CD4-positive, alpha-beta T cell treated with Interleukin-15 for 4 hours (primary cell): ENCODE data around the gene PARD6B.
"Not testable (repeated sequence)": the region's sequence is repeated elsewhere in the genome, so short reads cannot be mapped to it uniquely, and the experiment has no call there.

Experiments used
- DNase-seq: peaks from one replicate; pipeline ENCODE4 v3.0.0-alpha.2; 2020; ENCODE audit warnings: low spot score

Gene PARD6B, protein sequence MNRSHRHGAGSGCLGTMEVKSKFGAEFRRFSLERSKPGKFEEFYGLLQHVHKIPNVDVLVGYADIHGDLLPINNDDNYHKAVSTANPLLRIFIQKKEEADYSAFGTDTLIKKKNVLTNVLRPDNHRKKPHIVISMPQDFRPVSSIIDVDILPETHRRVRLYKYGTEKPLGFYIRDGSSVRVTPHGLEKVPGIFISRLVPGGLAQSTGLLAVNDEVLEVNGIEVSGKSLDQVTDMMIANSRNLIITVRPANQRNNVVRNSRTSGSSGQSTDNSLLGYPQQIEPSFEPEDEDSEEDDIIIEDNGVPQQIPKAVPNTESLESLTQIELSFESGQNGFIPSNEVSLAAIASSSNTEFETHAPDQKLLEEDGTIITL

DNA sequence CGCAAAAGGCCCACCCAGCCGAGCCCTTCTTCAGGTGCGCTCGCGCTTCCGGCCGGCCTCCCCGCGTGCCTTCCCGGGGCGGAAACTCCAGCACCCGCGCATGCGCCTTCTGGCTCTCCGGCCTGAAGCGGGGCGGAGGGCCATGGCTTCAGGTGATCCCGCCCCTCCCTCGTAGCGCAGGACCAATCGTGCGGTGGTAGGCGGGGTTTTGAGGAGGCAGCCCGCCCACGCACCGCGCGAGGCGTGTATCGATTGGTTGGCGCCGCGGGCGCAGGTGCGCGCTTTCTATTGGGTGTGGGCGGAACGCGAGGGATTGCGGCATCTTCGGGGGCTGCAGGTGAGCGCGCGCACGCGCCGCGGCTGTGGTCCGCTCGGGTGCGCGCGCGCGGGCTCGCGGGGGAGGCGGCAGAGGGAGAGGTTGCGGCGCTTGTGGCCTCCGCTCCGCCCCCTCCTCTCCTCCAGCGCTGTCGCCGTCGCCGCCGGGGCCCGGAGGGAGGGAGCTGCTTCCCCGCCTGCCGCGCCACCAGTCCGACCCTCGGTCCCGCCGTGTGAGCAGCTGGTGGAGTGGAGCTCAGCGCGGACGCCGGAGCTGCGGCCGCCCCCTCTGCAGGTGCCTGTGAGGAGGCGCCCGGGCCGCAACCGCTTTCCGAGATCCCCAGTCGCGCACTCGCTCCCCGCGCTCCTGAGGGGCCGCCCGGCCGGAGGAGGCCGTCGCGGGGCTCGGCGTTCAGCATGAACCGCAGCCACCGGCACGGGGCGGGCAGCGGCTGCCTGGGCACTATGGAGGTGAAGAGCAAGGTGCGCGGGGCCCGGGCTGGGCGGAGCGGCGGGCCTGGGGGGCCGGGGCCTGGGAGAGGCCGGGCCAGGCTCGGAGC is at the start of gene PARD6B:
Gene PARD6B (plus strand): TSS at position 526 of the 875 bp plus-strand sequence. CDS start 207 bp downstream, at position 733.
- peak; percentile 99 for DNase-seq

DNA sequence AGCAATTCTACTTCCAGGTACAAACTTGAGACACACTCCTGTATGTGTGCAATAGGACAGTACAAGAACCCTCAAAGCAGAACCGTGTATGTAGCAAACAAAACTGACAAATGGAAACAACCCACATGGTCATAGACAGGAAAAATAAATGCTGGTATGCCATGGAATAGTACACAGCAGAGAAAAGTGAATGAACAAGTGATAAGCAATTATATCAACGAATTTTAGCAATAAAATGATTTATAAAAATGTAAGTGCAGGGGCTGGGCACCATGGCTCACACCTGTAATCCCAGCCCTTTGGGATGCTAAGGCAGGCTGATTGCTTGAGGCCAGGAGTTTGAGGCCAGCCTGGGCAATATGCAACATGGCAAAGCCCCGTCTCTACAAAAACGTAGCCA is 49.3 kb upstream of the PARD6B start:
- DNase-seq, result no peak

DNA sequence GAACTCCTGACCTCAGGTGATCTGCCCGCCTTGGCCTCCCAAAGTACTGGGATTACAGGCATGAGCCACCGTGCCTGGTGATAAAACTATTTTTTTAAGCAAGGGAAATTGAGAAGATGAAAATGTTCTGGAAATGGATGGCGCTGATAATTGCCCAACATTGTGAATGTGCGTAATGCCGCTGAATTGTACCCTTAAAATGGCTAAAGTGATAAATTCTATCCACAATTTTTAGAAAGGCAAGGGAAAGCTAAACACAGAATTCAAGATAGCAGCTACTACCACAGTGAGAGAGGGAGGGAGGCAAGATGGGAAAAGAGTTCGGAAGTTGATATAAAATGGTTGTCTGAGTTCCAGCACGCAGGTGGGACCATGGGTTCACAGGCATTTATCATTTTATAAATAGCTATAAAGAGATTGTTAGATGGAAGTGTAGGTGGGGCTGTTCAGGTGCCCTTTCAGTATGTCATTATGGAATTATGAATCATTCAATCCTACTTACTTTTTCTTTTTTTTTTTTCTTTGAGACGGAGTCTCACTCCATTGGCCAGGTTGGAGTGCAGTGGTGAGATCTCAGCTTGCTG is 48.3 kb upstream of the PARD6B start:
- DNase-seq, result no peak

DNA sequence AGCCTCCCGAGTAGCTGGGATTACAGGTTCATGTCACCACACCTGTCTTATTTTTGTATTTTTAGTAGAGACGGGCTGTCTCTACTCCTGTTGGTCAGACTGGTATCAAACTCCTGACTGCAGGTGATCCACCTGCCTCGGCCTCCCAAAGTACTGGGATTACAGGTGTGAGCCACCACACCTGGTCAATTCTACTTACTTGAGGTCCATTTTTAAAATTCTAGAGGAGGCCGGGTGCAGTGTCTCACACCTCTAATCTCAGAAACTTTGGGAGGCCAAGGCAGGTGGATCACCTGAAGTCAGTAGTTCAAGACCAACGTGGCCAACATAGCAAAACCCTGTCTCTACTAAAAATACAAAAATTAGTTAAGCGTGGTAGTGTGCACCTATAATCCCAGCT is 47.8 kb upstream of the PARD6B start:
- DNase-seq, result no peak

DNA sequence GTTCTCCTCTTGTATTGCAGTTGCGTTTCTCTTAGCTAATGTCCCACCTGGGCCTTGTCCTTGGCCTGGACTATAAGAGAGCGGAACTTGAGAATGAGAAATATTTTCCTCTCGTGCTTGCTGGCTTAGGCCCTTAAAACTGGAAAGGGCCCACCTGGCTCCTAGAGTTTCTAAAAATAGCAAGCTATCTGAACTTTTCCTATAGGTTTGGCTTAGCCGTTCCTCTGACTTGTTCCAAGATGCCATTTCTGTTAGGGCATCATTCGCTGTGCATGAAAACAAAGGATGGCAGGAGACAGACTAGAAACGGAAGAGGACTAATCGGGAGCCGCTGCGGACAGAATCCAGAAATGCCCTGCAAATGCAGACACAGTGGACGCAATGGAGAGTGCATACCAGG is 44.6 kb upstream of the PARD6B start:
- no peak for DNase-seq

DNA sequence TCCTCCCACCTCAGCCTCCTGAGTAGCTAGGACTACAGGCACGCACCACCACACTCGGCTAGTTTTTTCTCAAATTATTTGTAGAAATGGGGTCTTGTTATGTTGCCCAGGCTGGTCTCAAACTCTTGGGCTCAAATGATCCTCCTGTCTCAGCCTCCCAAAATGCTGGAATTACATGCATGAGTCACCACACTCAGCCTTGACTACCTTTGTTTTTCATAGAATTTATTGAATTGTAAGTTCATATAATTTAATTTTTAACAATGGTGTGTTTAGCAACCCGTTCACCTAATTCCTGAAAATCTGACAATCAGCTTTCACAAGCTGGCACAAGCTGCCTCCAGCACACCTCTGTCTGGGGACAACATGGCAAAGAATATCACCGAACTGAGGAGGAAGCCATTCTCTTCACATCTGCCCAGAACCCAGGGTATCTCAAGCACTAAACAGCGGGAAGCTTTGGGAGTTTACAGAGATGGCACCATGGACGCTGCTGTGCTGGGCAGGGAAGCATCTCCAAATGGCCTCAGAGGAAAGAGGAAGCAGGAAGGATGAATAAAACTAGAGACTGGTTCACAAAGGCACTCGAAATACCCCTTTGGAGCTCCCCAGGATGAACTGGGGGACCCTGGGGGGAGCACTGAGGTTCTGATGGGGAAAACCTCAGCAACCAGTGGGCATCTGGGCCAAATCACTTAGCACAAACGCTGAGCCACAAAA is 43.0 kb upstream of the PARD6B start:
- no peak for DNase-seq

DNA sequence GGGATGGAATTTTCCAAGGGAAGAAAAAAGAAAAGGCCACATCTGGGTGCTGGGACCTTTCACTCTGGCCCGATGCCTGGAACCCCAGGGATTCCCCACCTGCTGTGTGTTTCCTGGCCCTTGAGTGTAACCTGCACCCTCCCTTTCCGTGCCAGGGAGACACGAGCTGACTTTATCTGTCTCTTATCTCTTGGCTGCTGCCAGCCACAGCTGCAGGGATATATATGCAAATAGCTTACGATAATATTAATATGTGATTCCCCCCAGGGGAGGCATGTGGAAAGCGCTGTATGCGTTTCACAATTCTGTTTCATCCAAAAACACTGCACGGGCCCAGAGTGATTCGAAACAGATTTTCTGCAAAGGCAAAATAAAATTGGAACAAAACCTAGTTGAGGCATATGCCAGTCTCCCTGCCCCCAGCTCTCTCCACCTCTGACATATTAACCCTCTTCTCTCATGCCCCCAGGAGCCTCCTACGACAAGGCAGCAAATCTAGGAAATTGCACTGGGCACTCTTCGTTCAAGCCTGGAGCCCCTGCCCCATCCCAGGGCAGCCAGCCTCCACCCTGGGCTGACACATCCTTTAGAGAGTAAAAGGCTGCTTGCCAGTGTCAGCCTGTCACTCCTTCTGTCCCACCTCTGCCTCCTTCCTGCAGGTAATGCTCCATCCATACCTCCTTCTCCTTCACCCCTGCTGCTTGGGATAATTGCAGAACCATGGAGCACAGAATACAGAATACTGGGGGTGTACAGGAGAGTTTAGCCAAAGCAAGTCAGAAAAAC is 41.3 kb upstream of the PARD6B start:
- DNase-seq, result no peak

DNA sequence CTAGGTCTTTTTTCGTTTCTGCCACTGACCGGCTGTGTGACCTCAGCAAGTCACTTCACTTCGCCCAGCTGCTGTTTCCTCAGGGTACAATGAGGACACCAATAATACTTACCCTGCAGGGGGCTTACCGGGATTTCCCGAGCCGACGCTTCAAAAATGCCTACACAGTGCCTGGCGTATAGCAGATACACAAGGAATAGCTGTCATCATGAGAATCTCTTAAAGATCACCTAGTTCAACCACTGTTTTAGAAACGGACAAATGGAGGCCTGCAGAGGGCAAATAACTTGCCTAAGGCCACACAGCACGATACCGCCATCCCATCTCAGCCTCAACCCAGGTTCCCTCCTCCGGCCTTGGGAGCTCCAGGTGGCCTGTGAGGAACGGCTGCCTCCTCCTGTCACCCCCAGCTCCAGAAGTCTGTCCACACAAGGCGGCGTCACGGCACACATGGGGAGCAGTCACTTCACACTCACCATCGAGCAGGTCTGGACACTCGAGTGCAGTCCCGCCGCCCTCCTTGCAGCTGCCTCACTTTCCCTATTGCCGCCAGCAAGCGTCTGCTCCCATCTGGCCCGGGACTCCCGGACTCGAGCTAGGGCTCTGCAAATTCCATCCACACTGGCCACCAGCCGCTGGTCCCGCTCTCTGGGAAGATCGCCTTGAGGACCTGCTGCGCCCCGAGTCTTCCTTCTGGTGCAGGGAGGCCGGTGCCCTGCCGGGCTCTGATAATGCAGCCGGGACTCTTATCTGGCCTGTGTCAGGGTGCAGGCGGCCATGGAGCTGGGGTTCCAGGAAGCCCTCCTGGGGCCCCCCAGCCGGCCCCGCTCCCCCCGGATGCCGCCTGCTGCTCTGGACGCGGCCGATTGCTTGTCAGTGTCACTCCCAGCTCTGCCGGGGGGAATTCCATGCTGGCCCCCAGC is 40.5 kb upstream of the PARD6B start, which contains the start of gene RIPOR3:
Gene RIPOR3 (minus strand): TSS at position 893 of the 923 bp plus-strand sequence. CDS start 414 bp downstream, at position 479.
- DNase-seq, result no peak

DNA sequence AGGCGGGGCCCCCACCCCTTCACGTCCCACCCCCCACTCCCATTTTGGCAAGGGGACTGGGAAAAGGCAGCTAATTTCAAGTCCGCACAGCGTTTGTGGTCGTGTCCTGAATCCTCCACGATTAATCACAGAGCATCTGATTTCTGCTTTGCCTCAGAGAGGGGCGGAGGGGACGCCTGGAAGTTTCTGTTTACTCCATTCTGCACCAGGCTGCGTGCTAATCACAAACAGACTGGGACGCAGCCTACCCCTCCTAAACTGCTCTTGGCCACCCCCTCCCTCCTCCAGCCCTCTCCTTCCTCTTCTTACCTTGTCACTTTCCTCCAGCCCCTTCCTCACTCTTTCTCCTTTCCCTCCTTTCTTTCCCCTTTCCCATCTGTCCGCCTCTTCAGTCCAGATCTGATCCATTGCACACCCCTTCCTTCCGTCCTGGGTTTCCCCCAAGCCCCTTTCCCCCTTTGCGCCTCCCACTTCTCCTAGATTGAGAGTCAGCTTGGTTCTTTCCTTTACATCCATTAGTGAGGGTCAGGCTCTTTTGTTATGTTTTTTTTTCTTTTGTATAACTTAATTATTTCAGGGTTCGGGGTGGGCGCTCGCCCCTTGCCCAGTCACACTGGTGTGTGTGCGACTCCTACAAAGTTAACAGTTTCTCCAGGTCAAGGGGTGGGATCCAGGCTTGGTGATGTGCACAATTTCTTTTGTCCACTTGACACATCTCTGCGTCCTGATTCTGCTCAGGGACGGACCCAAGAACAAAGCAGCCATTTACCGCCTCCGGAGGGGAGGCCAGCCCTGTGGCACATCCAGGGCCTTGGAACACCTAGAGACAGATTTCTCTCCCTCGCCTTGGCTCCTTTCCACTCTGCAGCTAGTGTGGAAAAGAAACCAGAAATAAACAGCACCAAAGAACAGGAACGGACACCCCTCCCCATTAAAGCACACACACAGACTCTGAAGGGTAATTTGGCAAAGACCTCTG is 39.5 kb upstream of the PARD6B start:
- DNase-seq, result no peak

DNA sequence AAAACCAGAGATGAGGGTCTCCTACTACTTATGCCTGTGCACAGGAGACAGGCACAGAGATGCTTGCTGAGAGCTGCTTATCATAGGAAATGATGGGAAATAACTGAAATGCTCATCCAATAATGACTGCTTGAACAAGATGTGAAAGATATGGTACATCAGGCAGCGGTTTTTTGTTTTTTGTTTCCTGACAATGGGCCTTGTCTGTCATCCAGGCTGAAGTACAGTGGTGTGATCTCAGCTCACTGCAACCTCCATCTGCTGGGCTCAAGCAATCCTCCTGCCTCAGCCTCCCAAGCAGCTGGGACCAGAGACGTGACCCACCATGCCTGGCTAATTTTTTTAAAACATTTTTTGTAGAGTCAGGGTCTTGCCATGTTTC is 38.8 kb upstream of the PARD6B start:
- DNase-seq, result no peak

DNA sequence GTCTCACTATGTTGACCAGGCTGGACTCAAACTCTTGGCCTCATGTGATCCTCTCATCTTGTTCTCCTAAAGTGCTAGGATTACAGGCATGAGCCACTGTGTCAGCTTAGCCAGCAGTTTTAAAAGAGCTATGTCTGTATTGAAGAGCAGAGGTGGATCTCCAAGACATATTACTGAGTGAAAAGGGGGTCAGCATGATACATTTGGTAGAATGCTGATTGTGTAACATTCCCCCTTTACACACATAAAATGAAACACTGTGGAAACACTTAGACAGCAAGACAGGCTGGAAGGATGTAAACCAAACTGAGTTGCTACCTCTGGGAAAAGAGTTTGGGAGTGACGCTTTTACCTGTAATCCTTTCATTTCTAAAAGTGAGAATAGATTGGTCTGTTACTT is 38.4 kb upstream of the PARD6B start:
- DNase-seq, result no peak

DNA sequence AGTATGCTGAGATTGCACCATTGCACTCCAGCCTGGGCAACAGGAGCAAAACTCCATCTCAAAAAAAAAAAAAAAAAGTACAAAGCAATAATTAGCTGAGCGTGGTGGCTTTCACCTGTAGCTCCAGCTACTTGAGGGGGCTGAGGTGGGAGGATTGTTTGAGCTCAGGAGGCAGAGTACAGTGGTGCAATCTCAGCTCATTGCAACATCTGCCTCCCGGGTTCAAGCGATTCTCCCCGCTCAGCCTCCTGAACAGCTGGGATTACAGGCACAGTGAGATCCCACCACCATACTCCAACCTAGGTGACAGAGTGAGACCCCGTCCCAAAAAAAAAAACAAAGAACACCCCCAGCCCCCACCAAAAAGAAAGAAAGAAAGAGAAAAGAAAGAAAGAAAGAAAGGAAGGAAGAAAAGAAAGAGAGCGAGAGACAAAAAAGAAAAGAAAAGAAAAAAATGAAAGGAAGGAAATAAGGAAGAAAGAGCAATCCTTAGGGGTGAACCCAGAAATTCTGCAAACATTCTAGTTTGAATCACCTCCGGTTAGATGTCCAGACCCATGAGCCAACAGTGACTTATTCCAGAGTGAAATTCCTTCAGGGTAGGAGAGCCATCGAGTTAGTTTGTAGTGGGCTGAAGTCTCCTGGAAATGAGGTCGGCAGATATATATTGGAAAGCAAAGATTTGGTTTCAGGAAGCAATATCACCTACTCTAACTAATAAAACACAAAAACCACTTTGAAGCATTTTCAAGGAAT is 36.8 kb upstream of the PARD6B start:
- DNase-seq, result no peak

DNA sequence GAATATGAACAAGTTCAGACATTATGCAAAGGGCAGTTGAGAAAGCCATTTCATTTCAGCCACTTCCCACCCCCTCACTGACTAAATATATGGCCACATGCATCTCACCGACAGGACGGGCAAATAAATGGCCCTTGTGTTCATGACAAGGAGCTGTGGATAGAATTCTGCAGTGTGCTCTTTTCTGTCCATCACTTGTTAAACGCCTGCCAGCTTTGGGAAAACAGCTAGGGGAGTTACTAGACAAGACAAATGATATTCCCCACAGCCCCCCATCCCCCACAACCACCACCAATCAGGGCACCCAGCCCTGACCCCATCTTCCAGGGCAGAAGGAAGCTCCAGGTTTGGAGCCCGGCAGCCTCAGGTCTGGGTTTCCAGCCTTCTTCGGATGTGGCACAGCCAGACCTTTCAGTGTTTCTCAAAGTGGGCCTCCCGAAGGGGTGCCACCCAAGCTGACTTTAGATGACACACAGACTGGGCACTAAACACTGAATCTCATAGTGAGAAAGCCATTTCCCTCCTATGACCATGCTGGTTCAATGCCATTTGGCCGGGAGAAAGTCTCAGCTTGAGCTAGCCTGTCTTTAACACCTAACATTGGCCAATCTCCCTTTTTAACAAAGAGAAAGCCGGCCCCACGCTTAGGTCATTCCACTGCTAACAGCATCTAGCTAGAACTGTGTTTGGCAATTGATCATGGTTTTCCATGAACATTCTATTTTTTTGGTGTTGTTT is 36.1 kb upstream of the PARD6B start:
- DNase-seq, result no peak

DNA sequence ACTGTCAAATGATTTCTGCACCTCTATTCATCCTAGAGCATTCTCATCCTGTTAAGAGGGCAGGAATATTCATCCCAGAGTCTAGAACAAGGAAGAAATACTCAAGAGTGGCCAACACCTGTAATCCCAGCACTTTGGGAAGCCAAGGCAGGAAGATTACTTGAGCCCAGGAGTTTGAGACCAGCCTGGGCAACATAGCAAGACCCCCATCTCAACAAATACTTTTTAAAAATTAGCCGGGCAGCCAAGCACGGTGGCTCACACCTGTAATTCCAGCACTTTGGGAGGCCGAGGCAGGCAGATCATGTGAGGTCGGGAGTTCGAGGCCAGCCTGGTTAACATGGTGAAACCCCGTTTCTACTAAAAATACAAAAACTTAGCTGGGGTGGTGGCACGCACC is 33.1 kb upstream of the PARD6B start:
- DNase-seq, result not testable (repeated sequence)

DNA sequence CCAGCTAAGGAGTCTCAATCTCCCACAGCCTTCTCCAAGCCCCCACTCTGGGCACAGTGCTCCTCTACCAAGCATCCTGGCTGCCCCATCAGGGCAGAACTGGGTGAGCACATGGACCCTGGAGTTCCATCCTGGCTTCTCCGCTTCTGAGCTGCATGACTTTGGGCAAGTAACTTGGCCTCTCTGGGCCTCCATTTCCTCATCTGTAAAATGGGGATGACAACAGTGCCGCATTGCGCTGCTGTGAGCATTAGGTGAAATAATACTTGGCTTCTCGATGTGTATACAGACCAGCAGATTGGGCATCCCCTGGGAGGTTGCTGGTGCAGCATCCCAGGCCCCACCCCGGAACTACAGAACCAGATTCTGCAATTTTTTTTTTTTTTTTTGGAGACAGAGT is 31.7 kb upstream of the PARD6B start:
- DNase-seq, result no peak

DNA sequence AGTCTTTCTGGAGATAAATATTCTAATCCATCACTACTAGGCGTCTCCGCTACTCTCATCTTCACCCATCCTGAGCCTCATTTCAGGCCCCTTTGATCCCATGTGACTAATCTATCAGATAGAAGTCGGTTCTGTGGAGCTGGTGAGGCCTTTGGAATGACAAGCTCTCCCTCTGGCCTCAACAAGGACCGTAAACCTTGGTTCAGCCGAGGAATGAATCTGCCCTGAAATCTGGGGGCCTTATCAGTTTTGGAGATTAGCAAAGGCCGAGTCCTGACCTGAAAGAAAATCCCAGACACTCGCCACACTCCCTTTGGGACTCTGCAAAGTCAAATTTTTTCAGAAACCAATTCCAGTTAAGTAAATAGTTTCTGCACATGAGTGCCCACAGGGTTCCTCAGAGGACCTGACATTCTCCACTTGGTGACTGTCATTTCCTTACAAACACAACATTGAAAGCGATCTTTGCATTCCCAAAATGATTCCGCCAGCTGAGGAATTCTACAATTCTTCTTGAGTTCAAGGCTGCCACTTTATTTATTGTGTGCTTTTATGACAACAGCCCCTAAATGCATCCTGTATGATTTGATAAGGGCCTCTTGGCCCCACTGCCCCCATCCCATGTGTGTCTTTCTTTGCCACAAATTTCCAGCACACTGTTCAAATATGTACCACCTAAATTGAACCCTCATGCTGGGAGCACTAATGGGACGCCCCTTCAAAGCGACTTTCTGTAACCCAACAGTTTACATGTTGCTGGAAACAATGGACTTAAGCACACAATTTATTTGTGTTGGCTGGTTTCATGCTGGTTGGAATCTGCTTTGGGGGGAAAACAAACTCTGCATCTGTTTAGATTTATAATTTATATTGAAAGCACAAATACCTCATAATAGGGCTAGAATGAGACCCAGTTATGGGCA is 30.1 kb upstream of the PARD6B start:
- no peak for DNase-seq
